Measurements from ENCODE around the gene LDLR. TPM values are rescaled to one million over a fixed set of nuclear protein-coding genes. Genes with fewer than 3 reads are reported as not detected.
A peak's percentile ranks its signal among the peaks of the same experiment; 100 is the strongest.

Gene LDLR
- total and polyA plus RNA-seq, 8 donors, result 8.9 to 43.4 (median 26.5) TPM

GRCh38 chr19:11090997-11091702 is 1.9 kb downstream of the LDLR start:
- DNase-seq (no peak), FAIRE-seq (no peak), ATAC-seq (no peak)
- Histone ChIP-seq H3K4me1 (peaks cover 21 to 64% (median 50%) of the 10 kb centered on the region in 3 donors), H3K27ac (peak overlapping the region; percentile 94 to 98 (median 96)), H3K4me3 (peak overlapping the region; percentile 12 to 74 (median 61)), H3K9me3 (no peaks in the 10 kb centered on the region), H3K27me3 (no peaks in the 10 kb centered on the region), H3K36me3 (no peaks in the 10 kb centered on the region)
- TF ChIP-seq CTCF (IDR thresholded peaks at IDR 0.05), result no peak
- WGBS, 2 donors, result 29 to 34% methylated on average over 11 of the region's 11 CpGs
- intact Hi-C loops (cut with DNase I), result no loop called here

GRCh38 chr19:11091703-11092153 is 2.5 kb downstream of the LDLR start:
- FAIRE-seq (no peak), ATAC-seq (peak in 2 of 4 donors; percentile 3 to 10), DNase-seq (peak in 4 of 6 donors; percentile 56 to 74 (median 62))
- H3K27ac ChIP-seq, result peak overlapping the region; percentile 94 to 98 (median 96)
- 8 to 11% methylated on average over 8 of the region's 8 CpGs for WGBS, 2 donors
- H3K4me3 ChIP-seq, result peak overlapping the region in 2 of 4 donors; percentile 61 to 74
- peaks cover 20 to 68% (median 50%) of the 10 kb centered on the region in 3 donors for H3K4me1 ChIP-seq
- intact Hi-C loops (cut with DNase I), result no loop called here
- H3K36me3 ChIP-seq, result no peaks in the 10 kb centered on the region
- no peaks in the 10 kb centered on the region for H3K27me3 ChIP-seq
- TF ChIP-seq CTCF (IDR thresholded peaks at IDR 0.05), result no peak
- H3K9me3 ChIP-seq, result no peaks in the 10 kb centered on the region

GRCh38 chr19:11092181-11092538 is 2.9 kb downstream of the LDLR start:
- peak overlapping the region in 1 of 4 donors; percentile 74 for H3K4me3 ChIP-seq
- ATAC-seq, result peak in 3 of 4 donors; percentile 16 to 24 (median 24)
- peak overlapping the region; percentile 94 to 98 (median 96) for H3K27ac ChIP-seq

GRCh38 chr19:11093689-11094238 is 4.5 kb downstream of the LDLR start:
- intact Hi-C loops (cut with DNase I), result no loop called here
- peak overlapping the region; percentile 82 to 98 (median 96) for H3K27ac ChIP-seq
- 93 to 95% methylated on average over 15 of the region's 15 CpGs for WGBS, 2 donors

More at GRCh38 chr19:11092181-11092538, 2.9 kb downstream of the LDLR start:
- intact Hi-C loops (cut with DNase I), result no loop called here
- WGBS, 2 donors, result 28 to 29% methylated on average over 6 of the region's 6 CpGs
- no peak for FAIRE-seq
- H3K4me1 ChIP-seq, result peaks cover 20 to 68% (median 50%) of the 10 kb centered on the region in 3 donors
- no peak for TF ChIP-seq CTCF (IDR thresholded peaks at IDR 0.05)
- no peaks in the 10 kb centered on the region for H3K36me3 ChIP-seq
- H3K9me3 ChIP-seq, result no peaks in the 10 kb centered on the region
- H3K27me3 ChIP-seq, result no peaks in the 10 kb centered on the region
- DNase-seq, result peak in 1 of 6 donors; percentile 48

More at GRCh38 chr19:11093689-11094238, 4.5 kb downstream of the LDLR start:
- H3K27me3 ChIP-seq, result no peaks in the 10 kb centered on the region
- H3K36me3 ChIP-seq, result no peaks in the 10 kb centered on the region
- no peaks in the 10 kb centered on the region for H3K9me3 ChIP-seq
- ATAC-seq (no peak), FAIRE-seq (no peak), DNase-seq (no peak)
- TF ChIP-seq CTCF (IDR thresholded peaks at IDR 0.05), result no peak
- H3K4me3 ChIP-seq, result no peak overlapping the region
- peaks cover 13 to 54% (median 39%) of the 10 kb centered on the region in 3 donors for H3K4me1 ChIP-seq

Measured in pancreas (tissue), 10 donors.